Lower leg skin (tissue), 4 donors: ENCODE measurements around the gene GRIK2. TPM values are rescaled to one million over a fixed set of nuclear protein-coding genes. Genes with fewer than 3 reads are reported as not detected.
A peak's percentile ranks its signal among the peaks of the same experiment; 100 is the strongest.

Experiments
- DNase-seq, 2 donors: peaks; one replicate each; pipeline ENCODE4 v3.0.0-alpha.2; 2019; ENCODE audit warnings: low spot score in 2 of 2
- H3K4me3 ChIP-seq: fragments of 200-600 bp; sonication (generic); 2 replicates; pipeline ENCODE4 v1.5.1; 2017; ENCODE audit warnings: mild to moderate bottlenecking, low read depth; ENCODE audit not compliant: poor library complexity, severe bottlenecking
- CTCF ChIP-seq, 3 donors: fragments of 450-650 bp; IDR thresholded peaks; one replicate each; pipeline ENCODE4 v1.5.1; 2016; ENCODE audit warnings: antibody characterized with exemption in 3 of 3, mild to moderate bottlenecking in 3 of 3, moderate library complexity in 2 of 3
- POLR2A ChIP-seq, 2 donors: fragments of 450-650 bp; IDR thresholded peaks; one replicate each; pipeline ENCODE4 v1.6.1; 2016 to 2017; ENCODE audit warnings: antibody characterized with exemption in 2 of 2, mild to moderate bottlenecking in 1 of 2, moderate library complexity in 1 of 2
- WGBS, 2 donors: methylation state at CpG; one replicate each; pipeline ENCODE4 v1.1.5; 2018; 5-methylcytosine and 5-hydroxymethylcytosine counted together
- intact Hi-C: fragments of 100-400 bp; cut with DNase I; formaldehyde crosslinking; loops from one replicate; pipeline ENCODE4 v1.15.0; 2023; ENCODE audit warnings: low total_unique reads
- total RNA-seq, 4 donors: library from RNA; depleted of rRNA; stranded (reverse); fragments of >200 nt; gene quantifications; one replicate each; pipeline ENCODE4 v1.1.0, GENCODE V29; 2016

The GRIK2 gene
- total RNA-seq, 4 donors from 2014 or later: 0.04 to 2.0 (median 0.60) TPM

- intact Hi-C loops: no loop called here
- no peak for TF ChIP-seq CTCF (IDR thresholded peaks at IDR 0.05)
- no peak overlapping the region for H3K4me3 ChIP-seq
- WGBS, 2 donors: 2 to 4% methylated on average over 26 of the region's 26 CpGs
- no peak for DNase-seq
Observed at GRCh38 chr6:101392586-101393230, 800 bp upstream of the GRIK2 start.

- peak overlapping the region; percentile 7 for H3K4me3 ChIP-seq
- DNase-seq: peak in 1 of 2 donors; percentile 77
- WGBS, 2 donors: 0 to 1% methylated on average over 25 to 27 of the region's 28 CpGs
- TF ChIP-seq CTCF (IDR thresholded peaks at IDR 0.05): no peak
- TF ChIP-seq POLR2A (IDR thresholded peaks at IDR 0.05): no peak
- intact Hi-C loops: no loop called here
Observed at GRCh38 chr6:101393829-101394251, 332 bp downstream of the GRIK2 start.

- no peak overlapping the region for H3K4me3 ChIP-seq
- TF ChIP-seq POLR2A (IDR thresholded peaks at IDR 0.05) (no peak), CTCF (IDR thresholded peaks at IDR 0.05) (no peak)
- DNase-seq: no peak
- intact Hi-C loops: no loop called here
Observed at GRCh38 chr6:101394936-101395335, 1.4 kb downstream of the GRIK2 start.

GRCh38 chr6:101395345-101395744 lies 1.8 kb downstream of the GRIK2 start:
- intact Hi-C loops: no loop called here
- H3K4me3 ChIP-seq: no peak overlapping the region
- DNase-seq: no peak
- no peak for TF ChIP-seq CTCF (IDR thresholded peaks at IDR 0.05)
- no peak for TF ChIP-seq POLR2A (IDR thresholded peaks at IDR 0.05)

GRCh38 chr6:101396548-101397173 lies 3.2 kb downstream of the GRIK2 start:
- intact Hi-C loops: no loop called here
- TF ChIP-seq POLR2A (IDR thresholded peaks at IDR 0.05) (no peak), CTCF (IDR thresholded peaks at IDR 0.05) (no peak)
- DNase-seq: peak in 1 of 2 donors; percentile 20
- 6 to 8% methylated on average over 3 of the region's 3 CpGs for whole genome bisulfite sequencing, 2 donors
- H3K4me3 ChIP-seq: no peak overlapping the region

GRCh38 chr6:101397199-101397598 lies 3.7 kb downstream of the GRIK2 start:
- no peak for DNase-seq
- no peak overlapping the region for H3K4me3 ChIP-seq
- 31 to 38% methylated on average over 4 of the region's 4 CpGs for WGBS, 2 donors
- TF ChIP-seq POLR2A (IDR thresholded peaks at IDR 0.05) (no peak), CTCF (IDR thresholded peaks at IDR 0.05) (no peak)
- intact Hi-C loops: no loop called here
